ENCODE data around the gene MMAB.

DNA sequence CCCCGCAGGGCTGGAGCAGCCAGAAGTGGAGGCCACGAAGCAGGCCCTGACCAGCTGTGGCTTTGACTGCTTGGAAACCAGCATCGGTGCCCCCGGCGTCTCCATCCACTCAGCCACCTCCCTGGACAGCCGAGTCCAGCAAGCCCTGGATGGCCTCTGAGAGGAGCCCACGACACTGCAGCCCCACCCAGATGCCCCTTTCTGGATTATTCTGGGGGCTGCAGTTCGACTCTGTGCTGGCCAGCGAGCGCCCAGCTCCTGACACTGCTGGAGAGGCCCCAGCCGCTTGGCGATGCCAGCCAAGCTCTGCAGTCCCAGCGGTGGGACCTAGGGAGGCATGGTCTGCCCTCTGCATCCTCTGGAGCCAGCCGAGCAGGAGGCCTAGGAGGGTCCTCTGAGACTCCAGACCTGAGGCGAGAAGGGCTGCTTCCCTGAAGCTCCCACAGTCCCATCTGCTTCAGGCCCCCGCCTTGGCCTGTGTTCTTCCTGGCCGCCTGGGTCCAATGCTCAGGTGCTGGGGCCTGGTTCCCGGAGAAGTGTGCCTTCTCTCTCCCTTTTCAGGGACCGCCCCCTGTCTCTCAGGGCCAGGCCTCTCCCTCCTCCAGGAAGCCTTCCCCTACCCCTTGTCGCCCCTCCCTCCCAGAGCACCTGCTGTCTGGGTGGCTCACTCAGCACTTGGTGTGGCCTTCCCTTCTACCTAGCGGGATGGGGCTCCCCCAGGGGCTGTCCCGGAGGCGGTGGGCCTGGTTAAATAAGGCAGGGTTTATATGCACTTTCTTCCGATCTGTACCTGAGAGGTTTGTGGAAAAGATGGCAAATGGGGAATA, 23.3 kb upstream of the MMAB start:
- no peak for TF ChIP-seq POLR2A (IDR thresholded peaks at IDR 0.05)
- TF ChIP-seq, protein P1, sequence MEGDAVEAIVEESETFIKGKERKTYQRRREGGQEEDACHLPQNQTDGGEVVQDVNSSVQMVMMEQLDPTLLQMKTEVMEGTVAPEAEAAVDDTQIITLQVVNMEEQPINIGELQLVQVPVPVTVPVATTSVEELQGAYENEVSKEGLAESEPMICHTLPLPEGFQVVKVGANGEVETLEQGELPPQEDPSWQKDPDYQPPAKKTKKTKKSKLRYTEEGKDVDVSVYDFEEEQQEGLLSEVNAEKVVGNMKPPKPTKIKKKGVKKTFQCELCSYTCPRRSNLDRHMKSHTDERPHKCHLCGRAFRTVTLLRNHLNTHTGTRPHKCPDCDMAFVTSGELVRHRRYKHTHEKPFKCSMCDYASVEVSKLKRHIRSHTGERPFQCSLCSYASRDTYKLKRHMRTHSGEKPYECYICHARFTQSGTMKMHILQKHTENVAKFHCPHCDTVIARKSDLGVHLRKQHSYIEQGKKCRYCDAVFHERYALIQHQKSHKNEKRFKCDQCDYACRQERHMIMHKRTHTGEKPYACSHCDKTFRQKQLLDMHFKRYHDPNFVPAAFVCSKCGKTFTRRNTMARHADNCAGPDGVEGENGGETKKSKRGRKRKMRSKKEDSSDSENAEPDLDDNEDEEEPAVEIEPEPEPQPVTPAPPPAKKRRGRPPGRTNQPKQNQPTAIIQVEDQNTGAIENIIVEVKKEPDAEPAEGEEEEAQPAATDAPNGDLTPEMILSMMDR (IDR thresholded peaks at IDR 0.05) = no peak
